GM21825 (cell line): Measurements from ENCODE around the gene CHN2.
"Not testable (repeated sequence)": the region's sequence is repeated elsewhere in the genome, so short reads cannot be mapped to it uniquely, and the experiment has no call there.

ENCODE experiments used
- ATAC-seq: cut with Tn5 transposase; IDR thresholded peaks from one replicate; pipeline ENCODE4 v1.9.1; 2021; ENCODE audit warnings: mild to moderate bottlenecking, moderate library complexity; ENCODE audit not compliant: unreplicated experiment

Gene CHN2

GRCh38 chr7:29255199-29255878 is 60.8 kb downstream of the CHN2 start:
- no peak for ATAC-seq

DNA sequence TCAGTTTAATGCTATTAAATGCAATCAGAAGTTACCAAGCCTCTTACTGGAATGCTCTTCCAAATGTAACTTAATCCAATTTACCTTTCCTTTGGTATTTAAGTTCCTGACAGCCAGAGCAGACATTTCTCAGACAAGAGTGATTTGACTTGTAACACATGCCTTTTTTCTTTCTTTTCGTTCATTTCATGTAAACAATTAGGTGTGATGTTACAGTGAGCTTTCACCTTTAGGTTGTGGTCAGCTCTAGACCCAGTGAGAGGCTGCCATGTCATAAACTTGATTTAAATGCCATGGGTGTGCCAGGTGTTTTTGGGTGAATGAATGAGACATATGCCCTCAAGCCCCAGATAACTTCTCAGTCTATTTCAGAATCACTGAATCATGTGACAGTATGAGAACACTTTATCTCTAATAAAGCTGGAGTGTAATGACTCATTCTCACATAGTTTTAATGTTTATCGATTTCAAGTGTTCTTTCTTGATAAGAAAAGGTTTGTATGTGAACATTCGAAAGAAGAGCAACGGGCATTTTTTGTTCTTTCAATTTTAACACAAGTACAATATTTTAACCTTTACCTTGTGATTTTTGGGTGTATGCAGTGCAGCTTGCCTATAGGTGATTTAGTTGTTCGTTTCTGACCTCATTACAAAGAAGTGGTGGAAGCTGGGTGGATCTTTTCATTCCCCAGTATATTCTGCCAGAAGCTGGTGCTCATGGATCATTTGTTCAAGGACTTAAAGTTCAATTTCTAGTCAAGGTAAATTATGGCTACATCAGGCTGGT is 61.5 kb downstream of the CHN2 start:
- no peak for ATAC-seq

- no peak for ATAC-seq
Observed at GRCh38 chr7:29256693-29257002, 62.1 kb downstream of the CHN2 start.

- no peak for ATAC-seq
Observed at GRCh38 chr7:29258951-29259350, 64.4 kb downstream of the CHN2 start.

- ATAC-seq, result no peak
Observed at GRCh38 chr7:29262191-29262917, 67.8 kb downstream of the CHN2 start.

DNA sequence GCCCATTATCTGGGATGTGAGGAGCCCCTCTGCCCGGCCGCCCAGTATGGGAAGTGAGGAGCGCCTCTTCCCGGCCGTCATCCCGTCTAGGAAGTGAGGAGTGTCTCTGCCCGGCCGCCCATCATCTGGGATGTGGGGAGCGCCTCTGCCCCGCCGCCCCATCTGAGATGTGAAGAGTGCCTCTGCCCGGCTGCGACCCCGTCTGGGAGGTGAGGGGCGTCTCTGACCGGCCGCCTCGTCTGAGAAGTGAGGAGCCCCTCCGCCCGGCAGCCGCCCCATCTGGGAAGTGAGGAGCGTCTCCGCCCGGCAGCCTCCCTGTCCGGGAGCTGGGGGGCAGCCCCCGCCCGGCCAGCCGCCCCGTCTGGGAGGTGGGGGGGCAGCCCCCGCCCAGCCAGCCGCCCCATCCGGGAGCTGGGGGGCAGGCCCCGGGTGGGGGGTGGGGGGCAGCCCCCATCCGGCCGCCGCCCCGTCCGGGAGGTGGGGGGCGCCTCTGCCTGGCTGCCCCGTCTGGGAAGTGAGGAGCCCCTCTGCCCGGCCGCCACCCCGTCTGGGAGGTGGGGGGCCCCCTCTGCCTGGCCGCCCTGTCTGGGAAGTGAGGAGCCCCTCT is 69.1 kb downstream of the CHN2 start:
- ATAC-seq, result not testable (repeated sequence)

DNA sequence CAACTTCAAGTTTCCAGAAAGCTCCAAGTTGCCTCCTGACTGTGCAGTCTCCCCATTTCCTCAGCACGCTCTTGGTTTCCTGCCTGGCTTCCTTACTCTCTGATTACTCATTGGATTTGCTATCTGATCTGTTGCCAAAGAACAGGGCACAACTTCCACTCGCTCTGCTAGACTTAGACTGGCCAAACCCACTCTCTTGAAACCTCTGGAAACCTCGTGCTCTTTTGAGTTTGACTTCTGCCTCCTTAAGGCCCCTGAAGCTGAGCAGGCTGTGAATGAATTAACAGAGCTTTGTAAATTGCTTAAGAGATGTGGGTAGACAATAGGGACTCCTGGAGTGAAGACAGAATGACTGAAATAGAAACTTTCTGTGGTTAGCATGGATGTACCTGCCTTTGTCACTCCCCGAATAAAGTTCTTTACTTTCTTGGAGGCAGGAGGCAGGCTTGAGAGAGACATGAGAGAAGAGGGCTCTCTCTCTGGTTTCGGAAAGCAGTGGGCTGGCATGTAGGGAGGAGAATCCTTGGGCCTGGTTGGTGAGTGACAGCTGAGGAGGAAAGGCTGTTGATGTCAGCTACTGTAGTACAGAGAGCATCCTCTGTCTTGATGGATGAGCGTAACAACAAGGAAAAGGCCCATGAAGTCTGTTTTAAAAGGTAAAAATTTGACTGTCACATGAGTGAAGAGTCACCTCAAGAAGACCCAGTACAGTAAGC is 70.8 kb downstream of the CHN2 start:
- no peak for ATAC-seq

- ATAC-seq, result no peak
Observed at GRCh38 chr7:29269935-29270334, 75.4 kb downstream of the CHN2 start.

DNA sequence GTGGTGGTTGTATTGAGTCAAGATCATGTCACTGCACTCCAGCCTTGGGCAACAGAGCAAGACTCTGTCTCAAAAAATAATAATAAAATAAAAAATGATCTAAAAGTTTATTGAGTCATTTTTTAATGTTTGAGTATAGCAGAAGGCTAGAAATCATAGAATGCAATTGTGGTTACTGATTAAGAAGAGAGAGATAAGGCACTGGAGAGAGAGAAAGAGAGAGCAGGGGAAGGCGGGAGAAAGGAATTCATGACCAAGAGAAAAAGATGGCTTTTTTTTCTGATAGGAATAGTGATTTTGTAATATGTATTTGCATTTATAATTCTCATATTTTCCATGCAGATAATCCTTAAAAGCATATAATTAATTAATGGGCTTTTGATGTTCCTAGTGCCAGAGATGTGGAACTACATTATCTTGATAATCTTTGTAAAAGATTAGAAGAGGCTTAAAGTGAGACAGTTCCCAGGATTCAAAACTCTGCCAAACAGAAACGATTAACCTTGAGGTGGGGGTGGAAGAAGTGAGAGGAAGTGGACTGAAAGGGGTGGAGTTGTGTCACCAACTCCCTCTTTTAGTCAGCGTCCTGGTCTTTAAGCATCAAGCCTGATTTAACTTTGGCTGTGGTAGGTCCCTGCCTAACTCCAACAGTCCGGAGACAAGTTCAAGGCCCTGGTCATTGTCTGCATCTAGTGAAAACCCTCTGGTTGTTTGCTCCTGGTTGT is 76.2 kb downstream of the CHN2 start:
- ATAC-seq, result no peak

DNA sequence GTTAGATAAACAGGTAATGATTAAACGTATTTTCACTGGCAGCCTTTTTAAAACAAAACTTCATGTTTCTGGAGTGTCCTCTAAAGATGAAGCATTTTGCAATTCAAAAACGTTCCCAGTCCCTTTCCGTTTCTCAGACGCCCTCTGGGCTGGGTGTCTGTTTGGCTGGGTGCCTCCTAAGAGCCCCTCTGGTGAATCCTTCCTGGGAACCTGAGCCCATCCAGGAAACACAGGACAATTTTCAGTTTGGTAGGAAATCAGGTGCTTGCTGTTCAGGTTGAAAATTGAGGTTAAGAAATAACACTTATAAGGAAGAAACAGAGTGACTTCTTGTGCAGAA is 76.7 kb downstream of the CHN2 start:
- ATAC-seq, result no peak

DNA sequence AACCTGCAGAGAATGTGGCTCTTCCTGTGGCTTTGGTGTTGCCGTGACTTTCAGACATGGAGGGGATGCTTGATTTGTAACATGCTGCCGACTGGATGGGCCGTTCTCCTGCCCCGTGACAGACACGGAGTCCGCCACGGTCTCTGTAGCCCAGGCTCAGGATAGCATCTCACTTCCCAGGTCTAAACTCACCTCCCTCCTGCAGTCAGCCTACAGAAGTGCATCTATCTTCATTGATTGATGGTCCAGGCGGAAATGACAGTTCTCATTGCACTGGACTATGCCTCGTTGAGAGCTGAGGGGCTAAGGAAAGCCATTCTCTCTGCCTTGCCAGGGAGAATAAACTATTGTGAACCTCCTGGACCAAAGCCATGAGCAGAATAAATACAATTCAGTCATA is 77.5 kb downstream of the CHN2 start:
- no peak for ATAC-seq

- no peak for ATAC-seq
Observed at GRCh38 chr7:29274146-29275017, 79.8 kb downstream of the CHN2 start.

DNA sequence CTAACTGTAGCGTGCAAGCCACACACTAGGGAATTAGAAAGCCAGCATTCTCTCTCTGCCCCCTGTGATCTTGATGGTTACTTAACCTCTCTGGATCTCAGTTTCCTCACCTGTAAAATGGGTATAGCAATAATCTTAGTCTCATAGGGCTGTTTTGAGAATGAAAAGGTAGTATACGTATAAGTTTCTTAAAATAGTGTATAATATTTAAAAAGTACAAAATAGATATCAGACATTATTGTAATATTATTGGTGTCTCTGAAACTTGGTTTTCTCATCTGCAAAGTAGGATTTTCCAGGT is 80.4 kb downstream of the CHN2 start:
- ATAC-seq, result no peak

DNA sequence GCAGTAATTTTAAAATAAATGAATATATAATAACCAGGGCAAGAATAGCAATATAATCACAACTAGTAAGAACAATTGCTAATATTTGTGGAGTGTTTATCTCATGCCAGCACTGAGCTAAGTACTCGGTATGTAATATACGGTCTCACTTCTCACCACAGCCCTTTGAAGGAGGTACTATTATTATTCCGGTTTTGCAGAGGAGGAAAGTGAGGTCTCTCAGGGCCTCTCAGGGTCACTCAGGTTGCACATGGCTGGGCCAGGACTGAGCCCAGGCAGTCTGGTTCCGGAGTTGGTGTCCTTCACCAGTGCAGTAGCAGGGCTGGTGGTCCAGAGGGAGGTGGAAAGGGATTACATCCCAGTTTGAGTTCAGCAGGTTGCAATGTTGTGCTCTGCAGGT is 80.9 kb downstream of the CHN2 start:
- no peak for ATAC-seq

DNA sequence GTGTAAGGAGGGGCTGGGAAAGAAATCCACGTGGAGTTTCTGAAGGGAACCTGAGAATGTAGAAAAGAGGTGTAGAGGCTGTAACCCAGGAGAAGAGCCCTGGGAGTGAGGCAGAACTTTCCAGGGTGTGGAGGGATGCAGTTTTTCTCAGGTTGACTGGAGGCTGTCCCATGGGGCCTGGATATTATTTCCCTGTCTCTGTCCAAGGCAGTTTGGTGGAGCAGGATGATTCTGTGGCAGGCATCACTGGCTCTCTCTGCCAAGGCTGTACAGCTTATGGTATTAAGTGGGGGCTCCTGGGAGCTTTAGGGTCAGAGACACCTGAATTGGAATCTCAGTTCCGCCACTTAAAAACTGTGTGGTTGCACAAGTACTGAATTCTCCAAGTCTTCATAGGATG is 81.6 kb downstream of the CHN2 start:
- no peak for ATAC-seq

DNA sequence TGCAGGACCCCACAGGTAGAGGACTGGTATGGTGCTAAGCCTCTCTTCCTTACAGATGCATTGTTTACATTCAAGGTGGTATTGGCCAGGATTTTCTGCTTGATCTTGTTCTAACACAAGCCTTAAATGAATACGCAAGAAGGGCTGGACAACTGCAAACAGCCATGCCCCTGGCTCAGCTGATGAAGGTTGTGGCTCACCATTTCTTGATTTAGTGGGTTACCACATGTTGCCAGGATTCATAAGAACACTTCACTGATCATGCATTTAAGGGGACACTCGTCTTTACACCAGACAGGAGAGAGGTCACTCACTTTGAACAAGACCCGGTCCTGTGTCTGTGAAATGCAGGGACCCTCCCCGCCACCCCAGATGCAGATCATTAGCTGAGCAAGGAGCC is 82.2 kb downstream of the CHN2 start:
- no peak for ATAC-seq

- no peak for ATAC-seq
Observed at GRCh38 chr7:29277436-29278215, 83.1 kb downstream of the CHN2 start.

DNA sequence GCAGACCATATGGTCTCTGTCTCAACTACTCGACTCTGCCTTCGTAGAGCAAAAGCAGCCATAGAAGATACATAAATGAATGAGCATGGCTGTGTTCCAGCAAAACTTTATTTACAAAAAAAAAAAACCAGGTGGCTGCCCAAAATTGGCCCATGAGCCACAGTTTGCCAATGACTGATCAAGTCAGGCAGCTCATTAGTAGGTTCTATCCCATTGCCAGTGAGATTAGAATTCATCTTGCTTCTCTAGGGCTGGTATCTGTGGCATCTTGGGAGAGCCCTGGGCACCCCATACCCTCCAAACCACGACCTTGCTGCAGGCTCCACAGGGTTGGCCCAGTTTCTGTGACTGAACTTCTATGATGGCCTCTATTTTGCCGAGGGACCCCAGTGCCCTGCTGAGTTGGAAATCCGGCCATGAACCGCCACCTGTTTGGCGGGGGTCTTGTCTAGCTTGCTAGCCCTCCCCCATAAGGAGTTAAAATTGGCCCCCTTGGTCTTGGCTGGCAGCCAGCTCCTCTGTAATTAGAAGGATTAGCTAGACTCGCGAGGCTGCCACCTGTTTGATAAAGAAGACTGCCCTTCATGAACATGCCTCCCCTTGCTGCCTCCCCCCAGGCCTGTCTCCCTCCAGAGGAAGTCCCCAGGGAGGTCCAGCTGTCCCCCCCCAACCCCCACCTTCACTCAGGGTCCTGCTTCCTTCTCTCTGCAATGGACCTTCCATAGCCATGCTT is 83.9 kb downstream of the CHN2 start:
- no peak for ATAC-seq
